ENCODE data around the gene ACOT2. TPM values are rescaled to one million over a fixed set of nuclear protein-coding genes. Genes with fewer than 3 reads are reported as not detected.

The ACOT2 gene
- 27.9 and 29.4 TPM in 2 replicates for total RNA-seq

GRCh38 chr14:73569185-73569958 is at the start of gene ACOT2:
ACOT2 (plus strand) TSS chr14:73569213; CDS start chr14:73569241, 28 bp downstream.

DNA sequence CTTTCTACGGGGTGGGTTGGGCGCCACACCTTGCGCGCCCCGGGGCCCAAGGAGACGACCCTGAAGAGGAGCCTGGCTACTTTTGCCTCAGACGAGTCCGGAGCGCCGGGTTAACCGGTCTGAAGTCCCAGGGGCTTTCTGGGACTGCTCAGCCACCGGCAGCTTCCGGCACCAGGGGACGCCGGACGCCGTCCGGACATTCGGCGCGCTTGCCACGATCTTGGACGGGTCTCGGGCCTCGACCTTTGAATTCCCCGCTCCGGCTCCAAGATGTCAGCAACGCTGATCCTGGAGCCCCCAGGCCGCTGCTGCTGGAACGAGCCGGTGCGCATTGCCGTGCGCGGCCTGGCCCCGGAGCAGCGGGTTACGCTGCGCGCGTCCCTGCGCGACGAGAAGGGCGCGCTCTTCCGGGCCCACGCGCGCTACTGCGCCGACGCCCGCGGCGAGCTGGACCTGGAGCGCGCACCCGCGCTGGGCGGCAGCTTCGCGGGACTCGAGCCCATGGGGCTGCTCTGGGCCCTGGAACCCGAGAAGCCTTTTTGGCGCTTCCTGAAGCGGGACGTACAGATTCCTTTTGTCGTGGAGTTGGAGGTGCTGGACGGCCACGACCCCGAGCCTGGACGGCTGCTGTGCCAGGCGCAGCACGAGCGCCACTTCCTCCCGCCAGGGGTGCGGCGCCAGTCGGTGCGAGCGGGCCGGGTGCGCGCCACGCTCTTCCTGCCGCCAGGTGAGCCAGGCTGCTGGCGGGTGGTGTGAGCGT is 22.9 kb downstream of the ACOT2 start, which contains the start of gene ACOT4:
TSS of gene ACOT4 (plus strand) at position 184 of the 760 bp plus-strand sequence. CDS start at position 271, 87 bp downstream.

GRCh38 chr14:73612339-73613045 is 43.5 kb downstream of the ACOT2 start, which contains the start of gene ACOT6:
ACOT6 (plus strand) TSS chr14:73612517; CDS start chr14:73612572, 55 bp downstream.

Other genes with a start within 250 kb of the ACOT2 start
- 21.9 and 23.0 TPM in 2 replicates for gene NUMB, start 110.7 kb upstream of the ACOT2 start, total RNA-seq
- 14.5 and 15.2 TPM in 2 replicates for gene RIOX1, start 78.3 kb upstream of the ACOT2 start, total RNA-seq
- 2.8 and 4.5 TPM in 2 replicates for gene ACOT1, start 32.1 kb upstream of the ACOT2 start, total RNA-seq
- not detected in 2 replicates for gene HEATR4, start 10.3 kb upstream of the ACOT2 start, total RNA-seq
- 1.6 and 1.8 TPM in 2 replicates for gene ACOT4, start 22.7 kb downstream of the ACOT2 start, total RNA-seq
- not detected in 2 replicates for gene ACOT6, start 43.3 kb downstream of the ACOT2 start, total RNA-seq
- 3.0 and 6.1 TPM in 2 replicates for gene DNAL1, start 75.8 kb downstream of the ACOT2 start, total RNA-seq
- 17.5 and 19.5 TPM in 2 replicates for gene PNMA1, start 145.2 kb downstream of the ACOT2 start, total RNA-seq

All from bronchus fibroblast of lung (primary cell).